GM19468 (cell line): Measurements from ENCODE around the gene GABRE.
"Not testable (repeated sequence)": the region's sequence is repeated elsewhere in the genome, so short reads cannot be mapped to it uniquely, and the experiment has no call there.

ENCODE experiments used
- ATAC-seq: cut with Tn5 transposase; IDR thresholded peaks from one replicate; pipeline ENCODE4 v1.9.1; 2021; ENCODE audit warnings: mild to moderate bottlenecking, moderate library complexity, moderate number of reproducible peaks; ENCODE audit not compliant: unreplicated experiment; ENCODE audit errors: extremely low read depth

GABRE gene

GRCh38 chrX:151973060-151973661 is 1.3 kb downstream of the GABRE start:
- ATAC-seq, result no peak

DNA sequence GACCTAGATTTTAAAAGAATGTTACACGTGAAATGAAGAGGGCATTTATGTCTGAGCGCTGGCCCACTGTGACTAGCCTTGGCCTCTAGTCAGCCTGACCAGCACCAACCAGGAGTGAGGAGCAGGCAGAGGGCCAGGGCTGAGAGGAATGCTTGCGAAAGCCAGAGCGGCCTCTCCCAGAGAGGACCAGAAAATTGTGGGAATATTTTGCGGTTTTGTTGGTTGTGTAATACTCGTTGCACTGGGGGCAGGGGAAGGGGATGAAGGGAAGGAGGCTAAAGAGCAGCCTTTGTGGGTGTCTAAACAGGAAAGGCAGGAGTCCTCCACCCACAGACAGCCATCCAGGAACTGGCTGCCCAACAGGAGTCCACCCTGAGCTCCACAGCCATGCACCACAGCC is 3.8 kb downstream of the GABRE start:
- no peak for ATAC-seq

- ATAC-seq, result no peak
These were observed 4.4 kb downstream of the GABRE start for GRCh38 chrX:151970027-151970426.

GRCh38 chrX:151966236-151966635 is 8.2 kb downstream of the GABRE start:
- no peak for ATAC-seq

- no peak for ATAC-seq
These were observed 12.4 kb downstream of the GABRE start for GRCh38 chrX:151962034-151962433.

GRCh38 chrX:151958101-151958500 is 16.4 kb downstream of the GABRE start:
- no peak for ATAC-seq

- ATAC-seq, result no peak
These were observed 19.7 kb downstream of the GABRE start for GRCh38 chrX:151954730-151955129.

DNA sequence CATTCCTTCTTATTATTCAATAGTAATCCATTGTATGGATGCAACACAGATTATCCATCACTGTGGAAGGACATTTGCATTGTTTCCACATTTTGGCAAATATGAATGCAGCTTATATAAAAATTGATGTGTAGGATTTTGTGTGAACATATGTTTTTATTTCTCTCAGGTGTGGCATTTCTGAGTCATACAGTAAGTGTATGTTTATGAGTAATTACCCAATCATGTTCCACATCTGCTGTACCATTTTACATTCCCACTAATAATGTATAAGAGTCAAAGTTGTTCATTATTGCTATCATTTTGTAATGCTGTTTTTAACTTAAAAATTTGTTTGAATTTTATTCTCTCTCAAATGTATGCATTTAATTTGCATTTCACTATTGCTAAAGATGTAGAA is 36.3 kb downstream of the GABRE start:
- no peak for ATAC-seq

DNA sequence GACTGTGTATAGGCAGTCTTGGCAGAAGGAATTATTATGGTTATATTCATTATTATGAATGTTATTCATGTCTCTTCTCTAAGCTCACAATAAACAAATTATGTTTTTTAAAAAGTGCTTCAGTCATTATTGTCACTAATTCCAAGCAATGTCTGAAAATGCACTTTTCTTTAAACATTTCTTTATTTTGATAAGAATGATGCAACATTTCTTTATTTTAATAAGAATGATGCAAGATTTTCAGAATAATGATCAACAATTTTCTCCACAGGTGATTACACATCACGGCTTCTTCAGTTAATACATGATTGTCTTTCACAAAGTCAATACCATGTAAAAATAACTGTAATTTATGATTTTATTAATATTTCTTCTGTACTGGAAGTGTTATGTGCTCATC is 39.1 kb downstream of the GABRE start:
- no peak for ATAC-seq

DNA sequence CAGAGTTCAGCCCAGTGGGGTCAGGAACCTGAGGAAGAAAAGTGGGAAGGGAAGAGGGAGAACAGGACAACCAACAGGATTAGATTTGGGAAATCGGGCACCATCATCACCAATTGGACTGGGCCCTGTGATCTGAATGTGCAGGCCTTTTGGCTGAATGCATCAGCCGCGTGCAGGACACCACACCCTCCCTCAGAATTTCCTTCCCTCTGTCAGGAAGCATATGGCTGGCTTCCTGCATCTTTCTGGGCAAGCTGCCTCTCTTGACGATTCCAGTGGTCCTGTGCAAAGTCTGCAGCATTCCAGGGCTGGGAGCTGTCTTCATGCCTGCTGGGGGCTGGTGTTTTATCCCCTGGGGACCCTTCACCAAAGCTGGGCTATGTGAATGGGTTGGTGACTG is 45.4 kb downstream of the GABRE start:
- no peak for ATAC-seq

GRCh38 chrX:151923648-151924047 is 50.8 kb downstream of the GABRE start:
- ATAC-seq, result no peak

DNA sequence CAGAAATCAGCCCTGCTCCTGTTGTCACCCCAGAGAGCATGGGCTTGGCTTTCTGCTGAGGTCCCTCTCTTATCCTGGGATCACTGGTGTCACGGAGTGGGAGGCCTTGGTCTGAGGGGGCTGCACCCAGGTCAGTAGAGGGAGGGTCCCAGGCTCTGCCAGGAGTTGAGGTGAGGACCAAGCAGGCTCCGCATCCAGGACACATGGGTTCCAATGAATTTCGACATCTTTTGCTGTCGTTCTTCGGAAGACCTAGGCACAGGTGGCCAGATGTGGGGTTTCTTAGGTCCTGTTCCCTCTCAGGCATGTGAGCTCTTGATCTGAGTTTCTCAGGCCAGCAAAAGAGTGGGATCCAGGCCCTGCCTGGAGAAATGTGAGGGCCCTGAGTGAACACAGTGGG is 51.8 kb downstream of the GABRE start:
- ATAC-seq, result no peak

- ATAC-seq, result no peak
These were observed 52.6 kb downstream of the GABRE start for GRCh38 chrX:151921866-151922265.

DNA sequence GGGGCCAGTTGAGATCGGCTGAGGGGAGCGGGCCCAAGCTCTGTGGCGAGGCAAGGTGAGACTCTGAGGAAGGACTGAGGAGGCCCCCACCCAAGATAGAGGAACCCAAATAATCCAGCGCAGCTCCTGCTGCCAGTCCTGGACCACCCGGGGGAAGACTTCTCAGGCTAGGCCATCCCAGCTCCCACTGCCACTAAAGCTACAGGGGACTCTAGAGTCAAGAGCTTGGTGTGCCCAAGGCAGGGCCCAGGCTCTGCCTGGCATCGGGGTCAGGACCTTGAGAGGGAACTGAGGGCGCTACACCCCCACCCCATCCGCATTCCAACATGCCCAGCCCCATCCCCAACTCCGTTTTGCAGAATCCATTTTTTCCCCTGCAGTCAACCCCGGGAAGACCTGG is 53.2 kb downstream of the GABRE start:
- ATAC-seq, result no peak

- no peak for ATAC-seq
These were observed 53.9 kb downstream of the GABRE start for GRCh38 chrX:151920530-151920929.

DNA sequence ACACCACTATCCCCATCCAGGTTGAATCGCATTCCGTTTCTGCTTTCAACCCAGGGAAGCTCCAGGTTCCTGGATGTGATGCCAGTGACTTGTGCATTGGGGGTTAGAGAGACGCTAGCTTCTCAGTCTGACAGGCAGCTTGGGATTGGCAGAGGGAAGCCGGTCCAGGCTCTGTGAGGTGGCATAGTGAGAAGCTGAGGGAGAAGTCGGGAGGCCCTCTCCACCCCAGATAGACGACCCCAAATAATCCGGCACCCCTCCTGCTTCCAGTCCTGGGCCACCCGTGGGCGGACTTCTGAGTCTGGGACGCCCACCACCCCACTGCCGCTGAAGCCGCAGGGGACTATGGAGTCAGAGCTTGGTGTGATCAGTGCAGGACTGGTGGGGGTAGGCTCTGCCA is 54.4 kb downstream of the GABRE start:
- ATAC-seq, result no peak

DNA sequence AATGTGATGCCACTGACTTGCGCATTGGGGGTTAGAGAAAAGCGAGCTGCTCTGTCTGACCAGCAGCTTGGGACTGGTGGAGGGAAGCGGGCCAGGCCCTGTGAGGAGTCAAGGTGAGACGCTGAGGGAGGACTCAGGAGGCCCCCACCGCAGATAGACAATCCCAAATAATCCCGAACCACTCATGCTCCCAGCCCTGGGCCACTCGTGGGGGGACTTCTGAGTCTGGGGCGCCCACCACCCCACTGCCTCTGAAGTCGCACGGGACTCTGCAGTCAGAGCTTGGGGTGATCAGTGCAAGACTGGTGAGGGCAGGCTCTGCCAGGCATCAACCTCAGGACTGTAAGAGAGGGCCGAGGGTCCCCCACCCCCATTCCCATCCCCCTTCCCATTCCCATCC is 54.9 kb downstream of the GABRE start:
- no peak for ATAC-seq

- not testable (repeated sequence) for ATAC-seq
These were observed 55.7 kb downstream of the GABRE start for GRCh38 chrX:151918736-151919135.

DNA sequence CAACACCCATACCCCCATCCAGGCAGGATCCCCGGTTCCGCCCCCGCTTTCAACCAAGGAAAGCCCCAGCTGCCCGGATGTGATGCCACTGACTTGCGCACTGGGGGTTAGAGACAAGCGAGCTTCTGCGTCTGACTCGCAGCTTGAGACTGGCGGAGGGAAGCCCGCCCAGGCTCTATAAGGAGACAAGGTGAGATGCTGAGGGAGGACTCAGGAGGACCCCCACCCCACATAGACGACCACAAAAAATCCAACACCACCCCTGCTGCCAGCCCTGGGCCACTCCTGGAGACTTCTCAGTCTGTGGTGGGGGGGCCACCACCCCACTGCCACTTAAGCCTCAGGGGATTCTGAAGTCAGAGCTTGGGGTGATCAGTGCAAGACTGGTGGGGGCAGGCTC is 61.7 kb downstream of the GABRE start, which contains the start of gene MAGEA4:
Gene MAGEA4 (plus strand): TSS at position 110 of the 400 bp plus-strand sequence. CDS start 10,776 bp downstream, outside the sequence.
- no peak for ATAC-seq

GRCh38 chrX:151912221-151912620 is 62.3 kb downstream of the GABRE start:
- ATAC-seq, result no peak

- ATAC-seq, result no peak
These were observed 69.5 kb downstream of the GABRE start for GRCh38 chrX:151904989-151905388.
